SK-MEL-5 (cell line): ENCODE results near the gene ATP7B. TPM values are rescaled to one million over a fixed set of nuclear protein-coding genes. Genes with fewer than 3 reads are reported as not detected.
A peak's percentile ranks its signal among the peaks of the same experiment; 100 is the strongest.
"Not testable (repeated sequence)": the region's sequence is repeated elsewhere in the genome, so short reads cannot be mapped to it uniquely, and the experiment has no call there.

Source experiments
- DNase-seq: peaks from one replicate; pipeline ENCODE4 v3.0.0-alpha.2; 2016; ENCODE audit warnings: low read depth, low spot score
- in situ Hi-C: cut with HindIII; loops from 2 replicates; pipeline ENCODE4 v1.10.0; 2016; ENCODE audit warnings: low sequenced_read_pairs, high pct_unique_total_duplicates, low pct_unique_long_range_greater_than_20kb
- total RNA-seq: library from RNA; depleted of rRNA; stranded (reverse); fragments of >200 nt; shearing (Covaris generic); gene quantifications from 2 replicates; pipeline ENCODE4 v1.2.3, GENCODE V29; 2014

The ATP7B gene
- total RNA-seq, 1 experiment from 2014 or later: 3.8 TPM

- peak; percentile 51 for DNase-seq
- in situ Hi-C loops: no loop called here
Observed at GRCh38 chr13:51995677-51996551, 15.3 kb downstream of the ATP7B start.

DNA sequence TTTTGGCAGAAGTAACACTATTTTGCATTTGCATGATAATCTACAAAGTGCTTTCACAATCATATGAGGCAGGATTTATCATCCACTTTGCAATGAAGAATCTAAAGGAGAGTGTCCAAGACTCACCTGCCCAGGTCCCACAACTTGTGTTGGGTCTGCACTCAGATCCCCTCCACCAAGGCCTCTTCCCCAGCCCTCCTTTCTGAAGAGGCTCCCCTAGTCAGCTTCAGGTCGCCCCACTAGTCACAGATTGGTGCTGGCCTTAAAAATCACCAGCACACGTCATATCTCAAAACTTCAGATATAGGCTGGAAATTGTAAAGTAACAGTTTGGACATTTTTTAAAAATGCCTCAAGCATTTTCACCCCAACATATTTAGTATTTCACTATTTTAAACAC lies 17.5 kb downstream of the ATP7B start:
- in situ Hi-C loops: no loop called here
- no peak for DNase-seq

- no peak for DNase-seq
- in situ Hi-C loops: no loop called here
Observed at GRCh38 chr13:51988988-51989618, 22.1 kb downstream of the ATP7B start.

- DNase-seq, in situ Hi-C loops: not testable (repeated sequence)
Observed at GRCh38 chr13:51984904-51985303, 26.3 kb downstream of the ATP7B start.

DNA sequence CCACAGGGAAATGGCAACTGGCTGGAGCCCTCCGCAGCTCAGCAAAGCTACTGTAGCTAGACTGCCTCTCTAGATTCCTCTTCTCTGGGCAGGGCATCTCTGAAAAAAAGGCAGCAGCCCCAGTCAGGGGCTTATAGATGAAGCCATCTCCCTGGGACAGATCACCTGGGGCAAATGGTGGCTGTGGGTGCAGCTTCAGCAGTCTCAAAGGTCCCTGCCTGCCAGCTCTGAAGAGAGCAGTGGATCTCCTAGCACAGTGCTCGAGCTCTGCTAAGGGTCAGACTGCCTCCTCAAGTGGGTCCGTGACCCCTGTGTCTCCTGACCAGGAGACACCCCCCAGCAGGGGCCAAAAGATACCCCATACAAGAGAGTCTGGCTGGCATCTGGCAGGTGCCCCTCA lies 28.0 kb downstream of the ATP7B start:
- DNase-seq, in situ Hi-C loops: not testable (repeated sequence)

DNA sequence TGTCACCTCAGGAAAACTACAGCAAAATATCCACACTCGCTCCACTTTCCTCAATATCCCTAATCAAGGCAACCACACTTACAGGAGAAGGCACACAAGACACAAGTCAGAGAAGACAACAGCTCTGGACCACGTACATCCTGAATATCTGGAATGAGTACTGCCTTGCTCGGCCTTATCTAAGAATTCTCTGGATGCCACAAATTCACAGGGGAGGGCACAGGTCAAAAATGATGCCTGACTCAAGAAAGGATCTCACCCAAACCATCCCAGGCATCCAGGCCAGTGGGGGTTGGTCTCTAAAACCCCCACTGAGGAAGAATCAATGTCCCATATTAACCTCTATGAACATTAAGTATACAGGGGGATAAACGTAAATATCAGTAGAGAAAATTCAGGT lies 29.9 kb downstream of the ATP7B start:
- DNase-seq: no peak
- in situ Hi-C loops: no loop called here

- no peak for DNase-seq
- in situ Hi-C loops: no loop called here
Observed at GRCh38 chr13:51980908-51981307, 30.3 kb downstream of the ATP7B start.

- DNase-seq: peak; percentile 7
- in situ Hi-C loops: no loop called here
Observed at GRCh38 chr13:51978796-51979556, 32.3 kb downstream of the ATP7B start.

GRCh38 chr13:51977625-51978024 lies 33.6 kb downstream of the ATP7B start:
- in situ Hi-C loops: no loop called here
- no peak for DNase-seq

GRCh38 chr13:51976890-51977289 lies 34.4 kb downstream of the ATP7B start:
- in situ Hi-C loops: no loop called here
- no peak for DNase-seq

- DNase-seq: no peak
- in situ Hi-C loops: no loop called here
Observed at GRCh38 chr13:51976423-51976822, 34.8 kb downstream of the ATP7B start.

GRCh38 chr13:51974482-51974881 lies 36.8 kb downstream of the ATP7B start:
- no peak for DNase-seq
- in situ Hi-C loops: no loop called here

DNA sequence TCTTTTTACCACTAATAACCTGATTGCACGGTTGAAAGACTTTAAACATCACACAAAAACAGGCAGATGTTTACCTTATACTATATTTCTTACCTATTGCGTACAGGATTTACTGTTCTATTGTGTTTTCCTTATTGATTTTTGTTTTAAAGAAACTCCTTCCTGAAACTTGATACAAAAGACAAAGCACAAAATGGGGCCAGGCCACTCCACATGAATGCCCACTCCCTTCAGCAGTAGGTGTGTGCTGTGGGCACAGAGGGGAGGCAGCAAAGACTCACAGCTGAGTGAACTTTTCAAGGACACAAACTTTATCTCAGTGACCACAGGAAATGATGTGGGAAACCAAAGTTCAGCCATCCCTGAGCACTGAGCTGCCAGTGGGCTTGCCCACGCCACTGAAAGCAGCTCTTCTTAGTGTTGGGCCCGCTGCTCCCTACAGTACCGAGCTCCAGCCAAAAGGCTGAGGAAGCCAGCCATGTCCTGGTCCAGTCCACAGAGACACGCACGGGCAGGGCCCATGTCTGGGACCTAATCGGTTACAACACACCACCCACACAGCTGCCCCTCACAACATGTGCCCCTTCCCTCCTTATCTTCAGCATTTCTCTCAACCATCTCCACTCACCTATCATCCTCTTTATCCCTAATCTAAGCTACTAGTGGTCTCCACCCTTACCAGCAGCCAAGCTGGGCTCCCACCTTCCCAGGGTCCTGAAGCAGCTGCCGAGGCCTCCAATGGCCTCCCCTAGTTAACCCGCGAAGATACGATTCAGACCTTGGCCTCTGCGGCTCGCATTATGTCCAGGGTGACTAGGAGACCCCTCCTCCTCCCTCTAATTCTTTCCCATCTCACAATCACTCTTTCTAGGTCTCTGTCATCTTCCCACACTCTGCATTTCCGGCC lies 39.5 kb downstream of the ATP7B start:
- no peak for DNase-seq
- in situ Hi-C loops: no loop called here

- DNase-seq: no peak
- in situ Hi-C loops: no loop called here
Observed at GRCh38 chr13:51970349-51970748, 40.9 kb downstream of the ATP7B start.

GRCh38 chr13:51967482-51968446 lies 43.5 kb downstream of the ATP7B start:
- in situ Hi-C loops: no loop called here
- DNase-seq: no peak

GRCh38 chr13:51966186-51966585 lies 45.1 kb downstream of the ATP7B start:
- in situ Hi-C loops: no loop called here
- no peak for DNase-seq
